Naive thymus-derived CD8-positive, alpha-beta T cell (primary cell): ENCODE data around the gene CAPZA1. TPM values are rescaled to one million over a fixed set of nuclear protein-coding genes. Genes with fewer than 3 reads are reported as not detected.

ENCODE experiments used
- ATAC-seq, 2 donors: fragments of 150-1000 bp; cut with Tn5 transposase in 1 of 2; sonication (Bioruptor Pico), chemical (Tn5 transposase) in 1 of 2; 1 replicate in 1 of 2; 2 replicates in 1 of 2; pipeline ENCODE4 v1.10.0; 2021; ENCODE audit warnings: mild to moderate bottlenecking in 2 of 2, moderate library complexity in 2 of 2
- POLR2A ChIA-PET: fragments of 350-600 bp; sonication (Branson Sonifier 250); formaldehyde crosslinking; loops from one replicate; lab custom pipeline; 2021; ENCODE audit warnings: antibody characterized with exemption; lab: Charles Lee
- DNase-seq, 10 donors: peaks; one replicate each; pipeline versions ENCODE4 v3.0.0 to v3.0.0-alpha.2; 2020 to 2022
- H3K27ac Mint-ChIP-seq, 10 donors: one replicate each; pipeline ENCODE4 v1.8.0; 2020 to 2022; ENCODE audit warnings: mild to moderate bottlenecking in 10 of 10, mixed read lengths in 10 of 10, moderate library complexity in 4 of 10, inconsistent platforms in 1 of 10
- H3K27me3 Mint-ChIP-seq, 5 donors: one replicate each; pipeline ENCODE4 v1.8.0; 2021 to 2022; ENCODE audit warnings: mixed read lengths in 5 of 5
- H3K36me3 Mint-ChIP-seq, 3 donors: one replicate each; pipeline ENCODE4 v1.8.0; 2020 to 2022; ENCODE audit warnings: mixed read lengths in 3 of 3, mild to moderate bottlenecking in 2 of 3, inconsistent platforms in 1 of 3
- H3K4me1 Mint-ChIP-seq, 4 donors: one replicate each; pipeline ENCODE4 v1.8.0; 2021 to 2022; ENCODE audit warnings: mixed read lengths in 4 of 4
- H3K4me3 Mint-ChIP-seq, 10 donors: one replicate each; pipeline ENCODE4 v1.8.0; 2020 to 2022; ENCODE audit warnings: mild to moderate bottlenecking in 10 of 10, mixed read lengths in 10 of 10, moderate library complexity in 6 of 10, inconsistent platforms in 1 of 10
- H3K9me3 Mint-ChIP-seq, 9 donors: one replicate each; pipeline ENCODE4 v1.8.0; 2020 to 2022; ENCODE audit warnings: mixed read lengths in 9 of 9, mild to moderate bottlenecking in 3 of 9, inconsistent platforms in 1 of 9, moderate library complexity in 1 of 9
- polyA plus RNA-seq, 3 donors: library from polyadenylated mRNA; unstranded; fragments of 300-500 nt; fragmentation: Illumina TruSeq; gene quantifications; one replicate each; pipeline ENCODE4 v1.2.3, GENCODE V29; 2021
- total RNA-seq, 8 experiments: library from RNA in 2 of 8; stranded (reverse) in 2 of 8; gene quantifications; one replicate each; pipeline ENCODE4 v1.2.3 and lab custom pipeline; 2021 to 2026

CAPZA1 gene
- total and polyA plus RNA-seq, 5 experiments from 2014 or later, result 100 to 169 (median 126) TPM

GRCh38 chr1:112714313-112715263 lies 95.0 kb downstream of the CAPZA1 start:
- peak in 1 of 10 donors; percentile 62 for DNase-seq
- Mint-ChIP-seq H3K27ac (peak overlapping the region in 5 of 10 donors; percentile 41 to 83 (median 55)), H3K9me3 (no peaks in the 10 kb centered on the region), H3K27me3 (peaks cover 2 to 35% (median 5%) of the 10 kb centered on the region in 5 donors), H3K4me1 (peaks cover 14 to 29% (median 23%) of the 10 kb centered on the region in 4 donors), H3K36me3 (no peaks in the 10 kb centered on the region), H3K4me3 (peak overlapping the region; percentile 72 to 94 (median 84))
- POLR2A ChIA-PET, result interaction anchor here (0.8 to 3.2 kb wide), 11 partner anchors 10 to 1498 kb away, joined by 3 to 25 read pairs (median 3); partner anchors contain the start of genes CAPZA1, LRIG2, MOV10 and SLC16A1
- ATAC-seq, result peak in 1 of 2 donors; percentile 7

- H3K27ac Mint-ChIP-seq, result peak within 1 kb of the TSS; percentile 23 to 94 (median 90)
- peaks cover 2 to 43% (median 13%) of the 10 kb centered on the region in 5 donors for H3K27me3 Mint-ChIP-seq
- peaks cover 14 to 29% (median 23%) of the 10 kb centered on the region in 4 donors for H3K4me1 Mint-ChIP-seq
- H3K36me3 Mint-ChIP-seq, result no peaks in the 10 kb centered on the region
- peak; percentile 86 to 96 (median 91) for DNase-seq
- ATAC-seq, result peak; percentile 80 to 82
- POLR2A ChIA-PET, result interaction anchor here (0.8 to 3.2 kb wide), 11 partner anchors 11 to 1499 kb away, joined by 3 to 25 read pairs (median 3); partner anchors contain the start of genes CAPZA1, LRIG2, MOV10 and RSBN1
- peak within 1 kb of the TSS; percentile 84 to 95 (median 92) for H3K4me3 Mint-ChIP-seq
- H3K9me3 Mint-ChIP-seq, result no peaks in the 10 kb centered on the region
Observed at GRCh38 chr1:112715264-112716053, 95.8 kb downstream of the CAPZA1 start, which contains the start of gene PPM1J. Gene PPM1J (minus strand): TSS chr1:112715332. CDS start chr1:112715301, 31 bp downstream.

- Mint-ChIP-seq H3K27me3 (peaks cover 2 to 45% (median 16%) of the 10 kb centered on the region in 5 donors), H3K36me3 (no peaks in the 10 kb centered on the region), H3K4me3 (peak overlapping the region; percentile 84 to 95 (median 92)), H3K27ac (peak overlapping the region; percentile 23 to 94 (median 90)), H3K9me3 (no peaks in the 10 kb centered on the region), H3K4me1 (peaks cover 14 to 29% (median 23%) of the 10 kb centered on the region in 4 donors)
- POLR2A ChIA-PET, result interaction anchor here (0.8 to 3.2 kb wide), 7 partner anchors 12 to 1096 kb away, joined by 3 to 25 read pairs (median 6); partner anchors contain the start of genes CAPZA1, LRIG2, MOV10 and RSBN1
- DNase-seq (peak; percentile 62 to 86 (median 76)), ATAC-seq (peak; percentile 38 to 45)
Observed at GRCh38 chr1:112716133-112716720, 96.6 kb downstream of the CAPZA1 start.

- no peak overlapping the region for H3K27ac Mint-ChIP-seq
- DNase-seq, result no peak
- POLR2A ChIA-PET, result interaction anchor here (3.2 kb wide), 1 partner anchor 355 kb away, joined by 25 read pairs; the partner anchor contains the start of gene LRIG2
- peaks cover 3 to 40% (median 14%) of the 10 kb centered on the region in 5 donors for H3K27me3 Mint-ChIP-seq
- ATAC-seq, result no peak
- no peak overlapping the region for H3K4me3 Mint-ChIP-seq
- H3K9me3 Mint-ChIP-seq, result no peaks in the 10 kb centered on the region
- H3K36me3 Mint-ChIP-seq, result no peaks in the 10 kb centered on the region
- peaks cover 14 to 30% (median 24%) of the 10 kb centered on the region in 4 donors for H3K4me1 Mint-ChIP-seq
Observed at GRCh38 chr1:112717263-112717873, 97.7 kb downstream of the CAPZA1 start.

GRCh38 chr1:112718691-112719418 lies 99.2 kb downstream of the CAPZA1 start:
- Mint-ChIP-seq H3K27me3 (peaks cover 7 to 30% (median 21%) of the 10 kb centered on the region in 5 donors), H3K27ac (peak overlapping the region in 1 of 10 donors; percentile 86), H3K4me3 (peak overlapping the region in 1 of 10 donors; percentile 40), H3K4me1 (peaks cover 16 to 39% (median 30%) of the 10 kb centered on the region in 4 donors), H3K36me3 (no peaks in the 10 kb centered on the region), H3K9me3 (no peaks in the 10 kb centered on the region)
- POLR2A ChIA-PET, result no interaction called here
- DNase-seq (peak; percentile 45 to 82 (median 65)), ATAC-seq (peak; percentile 24 to 31)

GRCh38 chr1:112719706-112720105 lies 100.1 kb downstream of the CAPZA1 start:
- Mint-ChIP-seq H3K27me3 (peaks cover 7 to 25% (median 18%) of the 10 kb centered on the region in 5 donors), H3K36me3 (no peaks in the 10 kb centered on the region), H3K4me1 (peaks cover 15 to 31% (median 23%) of the 10 kb centered on the region in 4 donors), H3K4me3 (peak overlapping the region in 1 of 10 donors; percentile 29), H3K27ac (no peak overlapping the region), H3K9me3 (no peaks in the 10 kb centered on the region)
- no peak for DNase-seq
- POLR2A ChIA-PET, result interaction anchor here (0.5 kb wide), 1 partner anchor 102 kb away, joined by 3 read pairs; no protein-coding TSS in a partner anchor
- ATAC-seq, result no peak

GRCh38 chr1:112720800-112721199 lies 101.2 kb downstream of the CAPZA1 start:
- ATAC-seq, result no peak
- H3K27me3 Mint-ChIP-seq, result peaks cover 7 to 25% (median 18%) of the 10 kb centered on the region in 5 donors
- H3K4me1 Mint-ChIP-seq, result peaks cover 15 to 25% (median 20%) of the 10 kb centered on the region in 4 donors
- no peaks in the 10 kb centered on the region for H3K9me3 Mint-ChIP-seq
- H3K4me3 Mint-ChIP-seq, result no peak overlapping the region
- no peak overlapping the region for H3K27ac Mint-ChIP-seq
- DNase-seq, result no peak
- H3K36me3 Mint-ChIP-seq, result no peaks in the 10 kb centered on the region
- POLR2A ChIA-PET, result no interaction called here

Other genes starting within 250 kb of the CAPZA1 start
- under 1 TPM; 0.55 to 0.96 TPM for gene CTTNBP2NL, start 223.6 kb upstream of the CAPZA1 start, total RNA-seq
- gene CTTNBP2NL, start 223.6 kb upstream of the CAPZA1 start, polyA plus RNA-seq, result under 1 TPM in 1 of 3 donors, not detected in 2; 0.46 TPM
- gene WNT2B, start 110.9 kb upstream of the CAPZA1 start, total RNA-seq, result under 1 TPM; 0.21 to 0.33 TPM
- gene WNT2B, start 110.9 kb upstream of the CAPZA1 start, polyA plus RNA-seq, result under 1 TPM in 1 of 3 donors, not detected in 2; 0.06 TPM
- 10 to 100 TPM; 22.6 to 23.7 TPM for gene ST7L, start 691 bp upstream of the CAPZA1 start, total RNA-seq
- 10 to 100 TPM; 12.6 to 15.7 (median 15.4) TPM for gene ST7L, start 691 bp upstream of the CAPZA1 start, polyA plus RNA-seq
- 10 to 100 TPM; 84.2 to 89.9 TPM for gene MOV10, start 54.8 kb downstream of the CAPZA1 start, total RNA-seq
- 10 to 100 TPM; 24.7 to 40.4 (median 29.5) TPM for gene MOV10, start 54.8 kb downstream of the CAPZA1 start, polyA plus RNA-seq
- 1 to 10 TPM; 3.0 to 4.2 TPM for gene RHOC, start 87.3 kb downstream of the CAPZA1 start, total RNA-seq
- 10 to 100 TPM in 1 of 3 donors, 1 to 10 TPM in 2; 2.2 to 46.7 (median 2.8) TPM for gene RHOC, start 87.3 kb downstream of the CAPZA1 start, polyA plus RNA-seq
- under 1 TPM in 1 of 2 experiments, not detected in 1; 0.44 TPM for gene PPM1J, start 95.5 kb downstream of the CAPZA1 start, total RNA-seq
- gene PPM1J, start 95.5 kb downstream of the CAPZA1 start, polyA plus RNA-seq, result not detected